Activated CD4-positive, alpha-beta T cell treated with anti-CD3 and anti-CD28 coated beads, Interleukin-2, amount 50 U/mL, for 4 hours (primary cell): ENCODE data around the gene P3H3.
"Not testable (repeated sequence)": the region's sequence is repeated elsewhere in the genome, so short reads cannot be mapped to it uniquely, and the experiment has no call there.

ENCODE experiments used
- DNase-seq, 2 experiments: peaks; one replicate each; pipeline ENCODE4 v3.0.0-alpha.2; 2020

Gene P3H3

GRCh38 chr12:6867413-6868210, 39.4 kb downstream of the P3H3 start, which contains the start of gene TPI1:
TPI1 (plus strand) TSS chr12:6867531; CDS start chr12:6867567, 36 bp downstream.
- DNase-seq: peak; percentile 71 to 73

GRCh38 chr12:6868211-6869048, 40.2 kb downstream of the P3H3 start:
- DNase-seq: peak in 1 of 2 experiments; percentile 23

- peak; percentile 86 to 87 for DNase-seq
Observed at GRCh38 chr12:6869049-6870021, 41.1 kb downstream of the P3H3 start.

- not testable (repeated sequence) for DNase-seq
Observed at GRCh38 chr12:6870304-6870703, 42.1 kb downstream of the P3H3 start.

- DNase-seq: no peak
Observed at GRCh38 chr12:6871052-6871957, 43.1 kb downstream of the P3H3 start.

GRCh38 chr12:6872073-6873048, 44.2 kb downstream of the P3H3 start:
- peak; percentile 74 to 78 for DNase-seq

GRCh38 chr12:6873094-6874014, 45.1 kb downstream of the P3H3 start, which contains the start of gene SPSB2:
SPSB2 (minus strand) TSS chr12:6873303; CDS start chr12:6872901, 402 bp downstream.
- DNase-seq: peak; percentile 98

GRCh38 chr12:6874015-6874368, 45.8 kb downstream of the P3H3 start:
- not testable (repeated sequence) for DNase-seq

GRCh38 chr12:6879824-6880223, 51.6 kb downstream of the P3H3 start:
- DNase-seq: not testable (repeated sequence)

GRCh38 chr12:6883252-6883651, 55.0 kb downstream of the P3H3 start:
- DNase-seq: no peak

GRCh38 chr12:6883683-6884082, 55.5 kb downstream of the P3H3 start:
- no peak for DNase-seq

GRCh38 chr12:6884539-6884938, 56.3 kb downstream of the P3H3 start:
- DNase-seq: no peak

GRCh38 chr12:6886206-6886999, 58.2 kb downstream of the P3H3 start:
- DNase-seq: not testable (repeated sequence)

- DNase-seq: no peak
Observed at GRCh38 chr12:6887460-6887859, 59.3 kb downstream of the P3H3 start.

GRCh38 chr12:6888360-6888759, 60.2 kb downstream of the P3H3 start:
- no peak for DNase-seq

- not testable (repeated sequence) for DNase-seq
Observed at GRCh38 chr12:6888794-6889193, 60.6 kb downstream of the P3H3 start.
